ENCODE results near the gene ADAM12.

DNA sequence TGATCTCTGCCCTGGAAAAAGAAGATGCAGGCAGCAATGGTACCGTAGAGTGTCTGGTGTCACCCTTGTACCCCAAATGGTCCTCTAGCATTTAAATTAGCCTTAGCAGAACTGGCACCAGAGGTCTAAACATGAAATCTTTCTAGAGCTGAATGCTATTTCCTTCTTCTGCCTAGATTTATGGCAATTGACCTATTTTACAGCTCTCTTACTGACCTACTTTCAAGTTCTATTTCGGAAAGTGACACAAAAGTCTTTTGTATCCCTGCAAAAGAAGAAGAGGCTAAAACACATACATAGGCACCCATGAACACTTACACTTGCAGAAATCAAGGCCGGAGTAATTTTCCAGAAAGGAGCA, 10.1 kb upstream of the ADAM12 start:
- no peak for TF ChIP-seq RAD21 (conservative IDR thresholded peaks at IDR 0.05)
- TF ChIP-seq, protein P1, sequence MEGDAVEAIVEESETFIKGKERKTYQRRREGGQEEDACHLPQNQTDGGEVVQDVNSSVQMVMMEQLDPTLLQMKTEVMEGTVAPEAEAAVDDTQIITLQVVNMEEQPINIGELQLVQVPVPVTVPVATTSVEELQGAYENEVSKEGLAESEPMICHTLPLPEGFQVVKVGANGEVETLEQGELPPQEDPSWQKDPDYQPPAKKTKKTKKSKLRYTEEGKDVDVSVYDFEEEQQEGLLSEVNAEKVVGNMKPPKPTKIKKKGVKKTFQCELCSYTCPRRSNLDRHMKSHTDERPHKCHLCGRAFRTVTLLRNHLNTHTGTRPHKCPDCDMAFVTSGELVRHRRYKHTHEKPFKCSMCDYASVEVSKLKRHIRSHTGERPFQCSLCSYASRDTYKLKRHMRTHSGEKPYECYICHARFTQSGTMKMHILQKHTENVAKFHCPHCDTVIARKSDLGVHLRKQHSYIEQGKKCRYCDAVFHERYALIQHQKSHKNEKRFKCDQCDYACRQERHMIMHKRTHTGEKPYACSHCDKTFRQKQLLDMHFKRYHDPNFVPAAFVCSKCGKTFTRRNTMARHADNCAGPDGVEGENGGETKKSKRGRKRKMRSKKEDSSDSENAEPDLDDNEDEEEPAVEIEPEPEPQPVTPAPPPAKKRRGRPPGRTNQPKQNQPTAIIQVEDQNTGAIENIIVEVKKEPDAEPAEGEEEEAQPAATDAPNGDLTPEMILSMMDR (IDR thresholded peaks at IDR 0.05; ENCODE audit: poor library complexity, severe bottlenecking): no peak
- no peak for TF ChIP-seq EP300 (conservative IDR thresholded peaks at IDR 0.05; ENCODE audit: poor library complexity, severe bottlenecking)
- no peak for TF ChIP-seq EZH2 (IDR thresholded peaks at IDR 0.05; ENCODE audit: borderline replicate concordance, insufficient read depth, low read length, poor library complexity, severe bottlenecking)
- TF ChIP-seq POLR2AphosphoS5 (IDR thresholded peaks at IDR 0.05): no peak
- TF ChIP-seq TAF1 (IDR thresholded peaks at IDR 0.05; ENCODE audit: low read depth): no peak
- no peak for TF ChIP-seq REST (IDR thresholded peaks at IDR 0.05; ENCODE audit: borderline replicate concordance)
